NAMALWA (cell line): ENCODE data around the gene SLCO2B1.

Source experiments
- DNase-seq: peaks from one replicate; pipeline ENCODE4 v3.0.0-alpha.2; 2015; ENCODE audit warnings: low spot score

The SLCO2B1 gene

DNA sequence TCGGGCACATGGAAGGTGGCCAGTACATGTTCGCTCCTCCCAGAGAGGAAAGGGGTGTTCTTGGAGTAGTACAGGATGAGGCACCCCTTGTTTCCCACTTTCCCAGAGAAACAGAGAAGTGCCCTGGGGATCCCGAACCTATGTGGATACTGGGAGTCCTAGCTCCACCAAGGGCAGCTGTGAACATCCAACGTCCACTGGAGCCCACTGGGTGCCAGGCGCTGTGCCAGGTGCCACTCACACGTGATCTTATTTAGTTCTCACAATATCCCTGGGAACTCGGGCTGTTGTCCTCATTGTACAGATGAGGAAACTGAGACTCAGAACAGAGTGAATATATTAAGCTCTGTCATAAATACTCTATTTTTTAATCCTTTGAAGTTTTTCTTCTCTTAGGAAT is 12.0 kb downstream of the SLCO2B1 start:
- DNase-seq, result no peak

DNA sequence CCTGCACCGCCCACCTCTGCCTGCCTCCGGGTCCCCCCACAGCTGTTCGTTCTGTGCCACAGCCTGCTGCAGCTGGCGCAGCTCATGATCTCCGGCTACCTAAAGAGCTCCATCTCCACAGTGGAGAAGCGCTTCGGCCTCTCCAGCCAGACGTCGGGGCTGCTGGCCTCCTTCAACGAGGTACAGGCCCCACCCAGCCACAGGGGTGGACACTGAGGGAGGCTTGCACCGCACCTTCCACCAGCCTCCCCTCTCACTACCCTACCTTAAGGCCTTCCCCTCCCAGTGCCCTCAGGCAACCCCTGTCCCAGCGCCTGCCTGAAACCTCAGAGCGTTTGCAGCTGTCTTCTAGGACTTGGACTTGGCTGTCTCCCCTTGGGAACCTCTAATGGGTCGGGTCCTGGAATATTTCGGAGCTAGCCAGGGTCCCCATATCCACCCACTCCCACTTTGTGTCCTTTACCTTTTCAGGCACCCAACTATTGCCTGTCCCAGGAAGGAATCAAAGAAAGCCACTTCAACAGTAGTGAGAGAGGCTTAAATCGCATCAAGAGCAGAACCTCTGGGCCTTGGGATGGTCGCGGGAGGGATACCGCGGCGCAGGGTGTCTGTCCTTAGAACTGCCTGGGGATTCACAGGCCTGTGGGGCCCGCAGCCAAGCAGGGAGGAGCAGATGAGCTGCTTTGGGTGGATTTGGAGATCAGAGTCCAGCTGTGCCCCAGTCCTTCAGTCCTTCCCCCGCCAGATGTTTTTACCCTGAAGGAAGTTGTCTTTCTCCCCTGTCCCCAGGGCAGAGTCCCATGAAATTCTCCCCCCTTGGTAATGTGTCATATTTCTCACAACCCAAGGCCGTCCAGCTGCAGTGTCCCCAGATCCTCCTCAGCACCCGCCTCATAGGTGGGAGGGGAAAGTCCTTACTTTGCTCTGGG is 13.3 kb downstream of the SLCO2B1 start:
- DNase-seq, result no peak

DNA sequence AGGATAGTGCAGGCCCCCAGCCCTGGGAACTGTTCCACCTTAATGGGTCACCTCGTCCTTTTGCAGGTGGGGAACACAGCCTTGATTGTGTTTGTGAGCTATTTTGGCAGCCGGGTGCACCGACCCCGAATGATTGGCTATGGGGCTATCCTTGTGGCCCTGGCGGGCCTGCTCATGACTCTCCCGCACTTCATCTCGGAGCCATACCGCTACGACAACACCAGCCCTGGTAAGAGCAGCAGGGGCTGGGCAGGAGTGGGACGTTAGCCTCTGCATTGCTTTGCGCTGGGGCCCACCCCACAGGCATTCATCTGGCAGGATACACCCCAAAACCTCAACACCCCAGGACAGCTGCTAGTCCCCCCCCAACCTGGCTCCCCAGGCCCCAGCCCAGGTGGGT is 14.8 kb downstream of the SLCO2B1 start:
- DNase-seq, result no peak

DNA sequence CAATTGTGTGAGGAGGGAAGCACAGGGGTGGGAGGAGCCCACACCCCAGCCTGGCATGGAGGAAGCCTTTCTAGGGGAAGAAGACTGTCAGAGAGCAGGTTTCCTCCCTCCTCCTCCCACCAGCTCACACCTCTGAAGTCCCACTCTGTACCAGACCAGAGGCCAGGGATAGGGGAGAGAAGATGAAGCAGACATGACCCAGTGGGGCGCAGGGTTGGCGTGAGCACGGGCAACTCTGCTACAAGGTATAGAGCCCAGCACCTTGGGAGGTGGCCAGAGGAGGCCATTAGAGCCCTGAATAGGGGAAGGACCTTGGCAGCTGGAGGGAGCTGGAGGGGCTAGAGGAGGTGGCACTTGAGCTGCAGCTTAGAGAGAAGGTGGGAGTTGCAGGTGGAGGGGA is 15.9 kb downstream of the SLCO2B1 start:
- DNase-seq, result no peak

DNA sequence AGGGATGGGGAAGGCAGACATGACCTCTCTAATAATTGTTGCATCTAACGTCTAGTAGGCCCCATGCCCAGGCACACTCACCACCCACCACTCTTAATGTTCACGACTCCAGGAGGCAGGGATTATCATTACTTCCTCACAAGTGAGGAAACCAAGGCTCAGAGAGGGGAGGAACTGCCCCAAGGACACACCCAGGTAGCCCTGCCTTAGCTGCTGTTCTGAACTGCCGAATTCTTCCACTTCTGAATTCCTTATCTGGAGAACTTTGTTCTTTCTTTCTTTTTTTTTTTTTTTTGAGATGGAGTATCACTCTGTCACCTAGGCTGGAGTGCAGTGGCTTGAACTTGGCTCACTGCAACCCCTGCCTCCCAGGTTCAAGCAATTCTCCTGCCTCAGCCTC is 16.7 kb downstream of the SLCO2B1 start:
- no peak for DNase-seq

DNA sequence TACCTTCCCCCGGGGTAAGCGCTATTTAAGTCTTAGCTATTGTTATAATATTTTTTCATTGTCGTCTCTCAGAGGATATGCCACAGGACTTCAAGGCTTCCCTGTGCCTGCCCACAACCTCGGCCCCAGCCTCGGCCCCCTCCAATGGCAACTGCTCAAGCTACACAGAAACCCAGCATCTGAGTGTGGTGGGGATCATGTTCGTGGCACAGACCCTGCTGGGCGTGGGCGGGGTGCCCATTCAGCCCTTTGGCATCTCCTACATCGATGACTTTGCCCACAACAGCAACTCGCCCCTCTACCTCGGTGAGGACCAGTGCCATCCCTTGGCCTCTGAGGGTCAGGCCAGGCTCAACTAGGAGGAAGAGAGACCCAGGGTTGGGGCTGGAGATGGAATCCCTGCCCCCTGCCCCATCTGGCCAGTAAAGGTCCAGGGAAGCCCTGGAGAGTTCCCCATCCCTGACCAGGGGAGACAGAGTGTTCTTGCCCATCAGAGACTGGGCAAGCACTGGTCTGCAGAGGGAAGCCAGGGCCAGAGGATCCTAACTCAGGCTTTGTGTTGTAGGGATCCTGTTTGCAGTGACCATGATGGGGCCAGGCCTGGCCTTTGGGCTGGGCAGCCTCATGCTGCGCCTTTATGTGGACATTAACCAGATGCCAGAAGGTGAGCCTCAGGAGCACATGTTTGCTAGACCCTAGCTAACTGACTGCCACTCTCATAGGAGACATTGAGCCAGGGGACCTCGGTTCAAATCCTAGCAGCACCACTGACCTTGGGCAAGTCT is 18.4 kb downstream of the SLCO2B1 start:
- DNase-seq, result no peak

DNA sequence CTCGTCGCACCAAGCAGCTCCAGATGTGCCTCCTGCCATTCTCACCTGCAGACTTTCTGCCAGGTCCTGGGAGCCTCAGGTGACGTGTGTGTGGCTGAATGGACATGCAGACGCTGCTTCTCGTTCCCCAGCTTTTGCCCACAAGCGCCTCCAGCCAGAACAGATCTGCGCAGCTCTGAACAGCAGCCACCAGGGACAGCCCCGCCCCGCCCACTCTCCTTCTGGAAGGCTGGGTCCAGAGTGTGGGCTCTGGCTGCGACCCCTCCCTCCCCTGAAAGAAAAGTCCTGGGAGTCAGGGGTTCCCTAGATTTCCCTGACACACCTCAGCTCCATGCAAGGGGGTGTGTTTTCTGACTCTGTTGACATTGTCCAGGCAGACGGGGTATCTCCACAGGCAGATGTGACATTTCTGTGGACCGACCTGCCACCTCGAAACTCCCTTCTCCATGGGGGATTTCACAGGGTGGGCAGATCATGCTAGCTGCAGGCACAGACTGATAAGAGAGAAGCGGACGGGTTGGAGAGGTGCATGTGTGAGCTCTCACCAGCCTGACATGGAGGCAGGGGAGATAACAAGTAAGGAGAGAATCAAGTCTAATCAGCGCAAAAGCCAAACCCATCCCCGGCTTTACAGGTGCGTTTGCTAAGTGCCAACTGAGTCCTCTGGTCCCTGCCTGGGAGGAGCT is 19.8 kb downstream of the SLCO2B1 start:
- DNase-seq, result no peak

DNA sequence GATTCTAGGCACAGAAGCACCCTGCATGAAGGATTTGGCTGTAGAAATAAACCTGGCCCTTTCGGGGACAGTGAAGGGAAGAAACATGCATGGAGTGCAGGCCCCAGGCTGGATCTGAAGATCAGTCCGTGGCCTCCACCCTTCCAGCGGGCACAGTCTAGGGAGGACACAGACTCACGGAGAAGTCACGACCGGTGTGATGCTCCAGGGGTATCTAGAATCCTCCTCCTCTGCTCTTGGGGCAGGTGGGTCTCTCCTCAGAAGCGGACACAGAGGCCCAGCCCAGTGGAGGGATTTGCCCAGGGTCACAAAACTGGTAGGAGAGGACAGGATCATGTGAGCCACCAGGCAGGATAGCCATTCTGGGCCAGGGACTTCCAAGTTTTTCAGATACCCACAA is 22.4 kb downstream of the SLCO2B1 start:
- DNase-seq, result no peak

DNA sequence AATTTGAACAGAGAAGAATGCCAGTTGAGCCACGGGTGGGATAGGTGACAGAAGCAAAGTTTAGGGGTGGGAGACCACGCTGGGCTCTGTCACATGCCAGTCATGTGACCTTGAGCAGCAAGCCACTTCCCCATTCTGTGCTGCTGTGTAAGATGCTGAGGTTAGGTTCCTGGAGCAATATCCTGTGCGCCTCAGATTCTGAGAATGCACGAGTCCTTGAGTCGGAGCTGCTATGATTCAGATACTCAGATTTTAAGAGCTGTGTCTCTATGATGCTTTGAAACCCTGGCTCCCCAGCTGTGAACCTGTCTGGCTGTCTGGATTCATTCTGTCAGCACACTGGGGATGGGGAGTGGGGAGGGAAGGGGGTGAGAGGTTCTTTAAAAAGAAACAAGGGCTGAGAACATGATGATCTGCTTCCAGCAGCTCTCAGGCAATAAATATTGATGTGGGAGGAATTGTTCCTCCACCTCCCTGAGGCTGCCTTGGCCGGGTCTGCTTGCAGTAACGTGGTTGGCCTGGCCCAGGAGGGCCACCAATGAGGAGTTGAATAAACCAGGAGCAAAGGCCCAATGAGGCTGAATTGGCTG is 24.0 kb downstream of the SLCO2B1 start:
- DNase-seq, result no peak

DNA sequence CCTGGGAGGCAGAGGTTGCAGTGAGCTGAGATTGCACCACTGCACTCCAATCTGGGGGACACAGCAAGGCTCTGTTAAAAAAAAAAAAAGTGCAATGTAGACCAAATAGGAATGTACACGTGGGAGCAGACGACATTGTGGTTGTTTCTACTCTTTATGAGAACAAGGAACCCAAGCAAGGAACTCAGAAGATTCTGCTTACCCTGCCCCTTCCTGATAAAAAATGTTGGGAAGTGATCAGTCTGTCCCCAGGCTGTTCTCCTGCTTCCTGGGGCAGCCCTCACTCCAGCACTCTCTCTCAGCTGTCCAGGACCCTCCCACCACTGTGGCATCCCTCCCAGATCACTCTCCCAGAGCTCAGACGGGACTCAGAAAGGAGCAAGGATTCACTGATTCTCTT is 31.8 kb downstream of the SLCO2B1 start:
- no peak for DNase-seq

DNA sequence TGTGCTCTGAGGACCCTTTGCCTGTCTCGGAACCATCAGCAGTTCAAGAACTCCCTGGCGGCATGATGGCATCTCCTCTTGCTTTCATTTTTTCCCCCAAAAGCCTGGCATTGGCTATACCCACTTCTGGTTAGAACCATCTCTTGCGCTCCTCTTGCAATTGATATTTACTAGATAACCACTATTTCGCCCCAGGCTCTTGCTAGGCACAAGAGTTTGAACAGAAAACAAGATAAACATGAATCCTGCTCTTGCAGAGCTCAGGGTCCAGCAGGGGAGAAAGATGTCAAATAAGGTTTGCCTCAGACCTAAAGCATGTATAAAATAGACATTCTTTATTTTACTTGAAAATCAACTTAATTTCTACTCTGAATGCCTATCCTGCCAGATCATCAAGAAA is 33.1 kb downstream of the SLCO2B1 start:
- DNase-seq, result no peak

DNA sequence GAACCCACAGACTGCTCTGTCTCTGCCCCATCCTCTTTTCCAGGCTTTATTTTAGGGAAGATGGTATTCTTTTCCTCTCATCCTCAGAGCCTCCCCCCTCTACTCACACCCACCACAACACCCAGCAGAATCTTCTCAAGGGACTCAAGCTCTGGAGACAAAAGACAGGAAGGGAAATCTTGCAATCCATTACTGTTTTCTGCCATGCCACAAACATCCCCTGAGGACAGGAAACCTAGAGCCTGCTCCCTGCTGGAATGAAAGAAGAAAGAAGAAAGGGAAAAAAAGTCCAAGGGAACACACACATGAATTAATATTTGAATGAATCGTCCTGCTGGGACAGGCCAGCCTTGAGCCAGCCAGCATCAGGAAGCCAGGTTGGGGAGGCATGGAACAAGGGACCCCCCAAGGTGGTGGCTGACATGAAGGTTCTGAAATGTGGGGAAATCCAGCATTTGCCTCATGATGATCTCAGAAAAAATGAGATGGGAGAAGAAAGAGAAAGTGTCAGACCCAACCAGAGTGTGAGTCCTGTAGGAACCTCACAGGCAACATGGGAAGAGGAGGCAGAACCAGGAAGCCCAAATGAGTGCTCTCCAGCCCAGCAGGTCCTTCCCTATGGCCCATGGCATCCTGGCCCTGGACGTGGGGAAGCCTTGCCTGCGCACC is 34.0 kb downstream of the SLCO2B1 start:
- DNase-seq, result no peak

DNA sequence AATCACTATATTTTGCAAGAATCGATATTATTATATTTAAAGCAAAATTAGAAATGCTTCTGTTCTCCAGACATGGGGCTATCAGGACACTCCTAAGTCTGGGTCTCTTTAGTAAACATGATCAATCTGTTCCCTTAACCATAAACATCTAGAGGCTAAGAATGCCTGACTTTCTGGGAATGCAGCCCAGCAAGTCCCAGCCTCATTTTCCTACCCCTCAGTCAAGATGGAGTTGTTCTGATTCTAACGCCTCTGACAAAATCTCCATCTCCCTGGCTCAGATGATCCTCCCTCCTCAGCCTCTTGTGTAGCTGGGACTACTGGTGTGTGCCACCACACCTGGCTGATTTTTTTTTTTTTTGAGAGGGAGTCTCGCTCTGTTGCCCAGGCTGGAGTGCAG is 35.0 kb downstream of the SLCO2B1 start:
- DNase-seq, result no peak

DNA sequence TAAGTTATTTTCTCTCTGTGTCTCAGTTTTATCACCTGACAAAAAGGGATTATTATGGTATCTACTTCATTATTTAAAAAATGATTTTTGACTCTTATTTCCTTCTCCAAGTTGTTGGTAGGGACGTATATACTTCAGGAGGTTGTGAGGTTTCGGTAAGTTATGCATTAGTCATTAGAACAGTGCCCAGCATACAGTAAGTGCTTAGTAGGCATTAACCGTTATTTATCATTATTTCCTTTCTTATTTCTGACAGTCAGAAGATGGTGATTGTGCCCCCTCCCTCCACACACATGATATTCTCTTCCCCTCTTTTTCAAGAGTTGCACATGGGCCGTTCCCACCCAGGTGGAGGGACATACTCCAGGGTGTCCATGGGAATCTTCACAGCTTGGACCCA is 36.1 kb downstream of the SLCO2B1 start:
- DNase-seq, result no peak

DNA sequence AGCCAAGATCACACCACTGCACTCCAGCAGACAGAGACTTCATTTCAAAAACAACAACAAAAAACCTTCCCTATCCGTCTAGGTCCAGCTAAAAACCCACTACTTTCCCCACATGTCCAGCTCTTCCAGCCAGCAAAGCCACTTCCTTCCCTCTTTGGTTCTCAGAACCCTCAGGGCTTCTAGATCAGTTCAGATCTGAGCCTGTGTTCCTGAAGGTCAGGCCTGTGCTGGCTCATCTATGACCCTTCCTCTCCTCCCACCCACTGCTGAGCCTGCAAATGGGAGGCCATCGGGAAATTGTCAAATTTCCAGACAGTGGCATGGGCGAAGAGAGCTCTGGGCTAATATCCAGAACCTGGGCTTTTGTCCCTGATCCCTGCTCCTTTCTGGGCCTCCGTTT is 37.8 kb downstream of the SLCO2B1 start:
- DNase-seq, result no peak

DNA sequence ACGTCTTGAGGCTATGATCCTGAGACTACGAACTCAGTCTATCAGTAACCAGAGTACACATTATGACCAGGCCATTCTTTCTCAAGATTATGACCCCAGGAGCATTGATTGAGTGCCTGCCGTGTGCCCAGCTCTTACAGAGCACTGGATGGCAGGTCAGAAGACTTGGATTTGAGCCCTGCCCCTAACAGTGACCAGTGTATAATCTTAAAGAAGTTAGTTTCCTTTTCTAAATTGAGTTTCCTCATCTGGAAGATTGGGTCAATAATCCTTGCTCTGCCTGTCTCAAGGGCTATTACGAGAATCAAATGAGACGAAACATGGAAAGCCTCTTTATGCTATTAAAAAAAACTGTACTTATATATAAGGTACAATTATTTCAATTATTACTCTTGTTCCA is 38.2 kb downstream of the SLCO2B1 start:
- DNase-seq, result no peak

DNA sequence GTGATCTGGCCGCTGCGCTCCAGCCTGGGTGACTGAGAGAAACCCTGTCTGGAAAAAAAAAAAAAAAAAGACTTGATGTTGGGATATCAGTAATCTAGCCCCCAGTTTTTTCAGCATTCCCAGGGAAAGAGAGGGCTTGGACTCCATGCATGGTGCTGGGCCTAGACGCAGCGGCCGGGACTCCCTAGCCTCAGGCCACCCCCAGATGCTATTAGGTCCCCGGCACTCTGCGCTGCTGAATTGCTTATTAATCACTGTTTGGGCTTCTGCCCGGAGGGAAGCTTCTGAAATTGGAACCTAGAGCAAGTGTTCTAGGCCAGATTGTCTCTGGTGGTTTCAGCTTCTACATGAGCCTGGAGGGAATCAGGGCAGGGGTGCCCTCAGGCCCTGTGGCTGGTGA is 39.0 kb downstream of the SLCO2B1 start:
- DNase-seq, result no peak

DNA sequence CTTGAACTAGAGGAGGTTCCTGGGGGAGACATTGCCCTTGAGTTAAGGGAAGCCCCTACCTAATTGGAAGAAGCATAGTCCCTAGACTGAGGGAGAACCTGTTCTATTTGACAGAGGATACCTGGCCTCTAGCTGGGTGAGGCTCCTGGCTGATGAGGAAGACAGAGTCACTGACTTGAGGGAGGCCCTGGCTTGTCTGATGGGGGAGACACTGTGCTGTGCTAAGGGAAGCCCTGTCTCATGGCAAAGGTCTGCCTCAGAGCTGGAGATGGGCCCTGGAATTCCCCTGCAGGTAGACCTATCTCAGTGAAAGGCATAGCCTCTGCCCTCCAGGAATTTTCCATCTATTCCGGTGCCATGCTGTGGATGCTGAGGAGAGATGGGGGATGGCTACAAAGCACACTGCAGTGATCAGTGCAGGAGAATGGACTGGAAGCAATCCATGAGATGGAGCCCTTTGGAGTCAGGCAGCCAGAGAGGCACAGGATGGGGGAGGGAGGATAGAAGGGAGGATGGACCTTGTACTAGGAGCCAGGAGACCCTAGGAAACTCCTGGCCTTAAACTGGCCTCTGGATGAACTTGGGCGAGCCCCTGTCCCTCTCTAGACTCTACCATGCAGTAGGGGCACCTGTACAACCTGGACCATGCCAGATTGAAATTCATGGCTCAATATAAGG is 39.9 kb downstream of the SLCO2B1 start:
- no peak for DNase-seq

DNA sequence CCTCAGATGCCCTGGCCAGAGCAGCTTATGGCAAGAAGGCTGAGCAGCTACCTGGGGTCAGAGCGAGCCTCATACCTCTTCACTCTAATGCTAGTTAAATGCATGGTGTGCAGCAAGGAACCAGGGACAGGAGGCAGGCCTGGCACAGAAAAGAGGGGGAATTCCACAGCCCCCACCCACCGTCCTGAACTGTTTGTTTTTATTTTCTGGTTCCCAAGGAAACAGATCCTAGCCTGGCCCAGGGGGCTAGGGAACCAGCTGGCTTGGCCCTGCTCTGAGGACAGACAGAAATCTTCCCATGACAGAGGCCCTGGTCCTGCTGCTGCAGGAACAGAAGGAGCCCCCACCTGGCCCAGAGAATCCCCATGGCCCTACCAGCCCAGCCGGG is 40.4 kb downstream of the SLCO2B1 start:
- no peak for DNase-seq

DNA sequence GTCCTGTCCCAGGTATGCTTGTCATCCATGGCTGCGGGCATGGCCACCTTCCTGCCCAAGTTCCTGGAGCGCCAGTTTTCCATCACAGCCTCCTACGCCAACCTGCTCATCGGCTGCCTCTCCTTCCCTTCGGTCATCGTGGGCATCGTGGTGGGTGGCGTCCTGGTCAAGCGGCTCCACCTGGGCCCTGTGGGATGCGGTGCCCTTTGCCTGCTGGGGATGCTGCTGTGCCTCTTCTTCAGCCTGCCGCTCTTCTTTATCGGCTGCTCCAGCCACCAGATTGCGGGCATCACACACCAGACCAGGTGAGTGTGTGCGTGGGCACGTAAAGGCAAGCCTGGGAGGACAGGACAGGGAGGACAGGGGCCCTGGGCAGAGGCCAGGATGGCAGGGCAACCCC is 42.4 kb downstream of the SLCO2B1 start:
- DNase-seq, result no peak

DNA sequence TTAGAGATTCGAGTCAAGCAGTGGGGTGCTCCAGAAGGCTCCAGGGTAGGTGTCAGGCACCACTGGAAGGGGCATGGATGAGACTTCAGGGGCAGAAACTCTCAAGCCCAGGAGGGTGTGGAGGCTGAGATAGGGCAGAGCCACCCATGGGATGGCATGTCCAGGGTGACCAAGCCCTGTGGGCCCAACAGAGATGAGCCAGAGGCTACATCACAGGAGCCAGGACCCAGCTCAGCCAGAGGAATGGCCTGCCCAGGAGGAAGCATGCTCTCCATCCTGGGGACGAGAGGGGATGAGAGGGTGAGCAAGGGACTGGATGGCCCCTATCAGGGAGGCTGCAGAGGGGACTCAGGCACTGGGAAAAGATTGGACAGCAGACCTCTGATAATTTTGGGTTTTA is 42.8 kb downstream of the SLCO2B1 start:
- DNase-seq, result no peak
